WTC11 (cell line): Measurements from ENCODE around the gene BABAM2. TPM values are rescaled to one million over a fixed set of nuclear protein-coding genes. Genes with fewer than 3 reads are reported as not detected.
"Not testable (repeated sequence)": the region's sequence is repeated elsewhere in the genome, so short reads cannot be mapped to it uniquely, and the experiment has no call there.

Experiments used
- ATAC-seq: fragments of 200-7000 bp; cut with Tn5 transposase; 2 replicates; pipeline ENCODE4 v1.10.0; 2021; ENCODE audit warnings: mild to moderate bottlenecking, moderate library complexity
- CTCF ChIA-PET: fragments of 300-600 bp; sonication (Branson Sonifier 250); formaldehyde crosslinking; loops from one replicate; lab custom pipeline; 2021; ENCODE audit warnings: antibody characterized with exemption; lab: Charles Lee
- POLR2A ChIA-PET: fragments of 350-600 bp; sonication (Branson Sonifier 250); formaldehyde crosslinking; loops from one replicate; lab custom pipeline; 2021; ENCODE audit warnings: antibody characterized with exemption; lab: Charles Lee
- DNase-seq: peaks from one replicate; pipeline ENCODE4 v3.0.0; 2021; ENCODE audit warnings: low spot score
- H3K27ac Mint-ChIP-seq: 2 replicates; pipeline ENCODE4 v1.8.0; 2021; ENCODE audit warnings: mixed read lengths
- H3K27me3 Mint-ChIP-seq: 2 replicates; pipeline ENCODE4 v1.8.0; 2021; ENCODE audit warnings: low read depth, mild to moderate bottlenecking, moderate library complexity, mixed read lengths
- H3K36me3 Mint-ChIP-seq: 2 replicates; pipeline ENCODE4 v1.8.0; 2021; ENCODE audit warnings: mixed read lengths
- H3K4me1 Mint-ChIP-seq: 2 replicates; pipeline ENCODE4 v1.8.0; 2022; ENCODE audit warnings: mixed read lengths
- H3K4me3 Mint-ChIP-seq: 2 replicates; pipeline ENCODE4 v1.8.0; 2021; ENCODE audit warnings: mild to moderate bottlenecking, moderate library complexity, mixed read lengths
- H3K9me3 Mint-ChIP-seq: 2 replicates; pipeline ENCODE4 v1.8.0; 2021; ENCODE audit warnings: mixed read lengths
- ELF4 ChIP-seq: sonication (generic); formaldehyde crosslinking; IDR thresholded peaks from 2 replicates; pipeline ENCODE4 v1.8.1; 2022; ENCODE audit warnings: low read depth, mild to moderate bottlenecking, moderate library complexity, missing genetic modification reagents
- EMX1 ChIP-seq: fragments of 250-450 bp; sonication (Bioruptor Pico); IDR thresholded peaks from 2 replicates; pipeline ENCODE4 v1.8.0; 2021; ENCODE audit warnings: mild to moderate bottlenecking
- ETV6 ChIP-seq: sonication (generic); formaldehyde crosslinking; IDR thresholded peaks from 2 replicates; pipeline ENCODE4 v1.8.1; 2022; ENCODE audit warnings: mild to moderate bottlenecking, missing genetic modification reagents
- FOXJ3 ChIP-seq: sonication (generic); formaldehyde crosslinking; IDR thresholded peaks from 2 replicates; pipeline ENCODE4 v1.9.0; 2021; ENCODE audit warnings: missing genetic modification reagents, mild to moderate bottlenecking, borderline replicate concordance
- GRHL2 ChIP-seq: fragments of 250-450 bp; sonication (Bioruptor Pico); IDR thresholded peaks from 2 replicates; pipeline ENCODE4 v1.8.0; 2022; ENCODE audit warnings: mild to moderate bottlenecking, moderate library complexity; ENCODE audit not compliant: insufficient replicate concordance, severe bottlenecking
- HMGA2 ChIP-seq: fragments of 250-450 bp; sonication (Bioruptor Pico); IDR thresholded peaks from 2 replicates; pipeline ENCODE4 v1.4.0; 2021; ENCODE audit warnings: mild to moderate bottlenecking, moderate library complexity
- MAX ChIP-seq: sonication (generic); formaldehyde crosslinking; IDR thresholded peaks from 2 replicates; pipeline ENCODE4 v1.8.0; 2022; ENCODE audit warnings: mild to moderate bottlenecking, missing genetic modification reagents
- TCF7 ChIP-seq: sonication (generic); formaldehyde crosslinking; IDR thresholded peaks from 2 replicates; pipeline ENCODE4 v1.8.0; 2022; ENCODE audit warnings: mild to moderate bottlenecking, low read depth, missing genetic modification reagents, moderate library complexity
- TEAD4 ChIP-seq: sonication (generic); formaldehyde crosslinking; IDR thresholded peaks from 2 replicates; pipeline ENCODE4 v1.8.0; 2022; ENCODE audit warnings: mild to moderate bottlenecking, missing genetic modification reagents
- TP53 ChIP-seq: sonication (generic); formaldehyde crosslinking; IDR thresholded peaks from 2 replicates; pipeline ENCODE4 v1.8.1; 2023; ENCODE audit warnings: mild to moderate bottlenecking, missing genetic modification reagents
- ZNF121 ChIP-seq: sonication (generic); formaldehyde crosslinking; IDR thresholded peaks from 2 replicates; pipeline ENCODE4 v1.8.0; 2023; ENCODE audit warnings: missing genetic modification reagents
- ZNF263 ChIP-seq: sonication (generic); formaldehyde crosslinking; IDR thresholded peaks from 2 replicates; pipeline ENCODE4 v1.8.1; 2022; ENCODE audit warnings: low read depth, mild to moderate bottlenecking, moderate library complexity, missing genetic modification reagents
- total RNA-seq: library from RNA; stranded (reverse); gene quantifications from 3 replicates; pipeline ENCODE4 v1.2.3, GENCODE V29; 2021
- TF ChIP-seq, protein P1 (sequence below): sonication (generic); formaldehyde crosslinking; IDR thresholded peaks from 2 replicates; pipeline ENCODE4 v1.8.1; 2022; ENCODE audit warnings: mild to moderate bottlenecking, moderate library complexity, missing genetic modification reagents
- TF ChIP-seq, protein P2 (sequence below): sonication (generic); formaldehyde crosslinking; IDR thresholded peaks from 2 replicates; pipeline ENCODE4 v1.8.0; 2023; ENCODE audit warnings: missing genetic modification reagents
- TF ChIP-seq, protein P3 (sequence below): sonication (generic); formaldehyde crosslinking; IDR thresholded peaks from 2 replicates; pipeline ENCODE4 v1.8.0; 2023; ENCODE audit warnings: missing genetic modification reagents, mild to moderate bottlenecking, borderline replicate concordance

Gene BABAM2
- total RNA-seq, 1 experiment from 2014 or later, result 16.5 TPM

DNA sequence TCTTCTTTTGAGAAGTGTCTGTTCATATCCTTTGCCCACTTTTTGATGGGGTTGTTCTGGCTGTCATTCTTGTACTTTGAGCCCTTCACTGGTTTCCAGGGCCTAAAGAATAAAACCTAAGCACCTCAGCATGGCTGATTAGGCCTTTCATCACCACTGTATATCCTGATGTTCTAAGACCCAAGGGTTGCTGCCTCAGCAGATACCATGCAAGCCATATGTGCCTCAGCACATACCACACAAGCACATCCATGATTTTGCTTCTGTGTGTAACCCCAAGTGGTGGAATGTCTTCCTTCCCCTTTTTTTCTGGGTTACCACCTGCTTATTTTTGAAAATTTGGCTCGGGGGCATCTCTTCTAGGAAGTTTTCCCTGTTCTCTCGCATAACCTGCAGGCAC lies 11.7 kb upstream of the BABAM2 start:
- Mint-ChIP-seq H3K4me3 (no peak overlapping the region), H3K27ac (no peak overlapping the region), H3K9me3 (peaks cover 26% of the 10 kb centered on the region), H3K27me3 (peaks cover 6% of the 10 kb centered on the region), H3K36me3 (no peaks in the 10 kb centered on the region), H3K4me1 (no peaks in the 10 kb centered on the region)
- DNase-seq (no peak), ATAC-seq (no peak)
- ChIA-PET CTCF (no interaction called here), POLR2A (no interaction called here)
- TF ChIP-seq EMX1 (no peak), TEAD4 (CRISPR knock-in tag) (no peak), ZNF263 (no peak), MAX (no peak), HMGA2 (CRISPR knock-in tag) (no peak), ZNF121 (CRISPR knock-in tag) (no peak), FOXJ3 (no peak), ETV6 (CRISPR knock-in tag) (no peak), TCF7 (CRISPR knock-in tag) (no peak), GRHL2 (CRISPR knock-in tag) (no peak), TP53 (CRISPR knock-in tag) (no peak), ELF4 (CRISPR knock-in tag) (no peak)
- TF ChIP-seq, protein P1, sequence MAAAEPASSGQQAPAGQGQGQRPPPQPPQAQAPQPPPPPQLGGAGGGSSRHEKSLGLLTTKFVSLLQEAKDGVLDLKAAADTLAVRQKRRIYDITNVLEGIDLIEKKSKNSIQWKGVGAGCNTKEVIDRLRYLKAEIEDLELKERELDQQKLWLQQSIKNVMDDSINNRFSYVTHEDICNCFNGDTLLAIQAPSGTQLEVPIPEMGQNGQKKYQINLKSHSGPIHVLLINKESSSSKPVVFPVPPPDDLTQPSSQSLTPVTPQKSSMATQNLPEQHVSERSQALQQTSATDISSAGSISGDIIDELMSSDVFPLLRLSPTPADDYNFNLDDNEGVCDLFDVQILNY (CRISPR knock-in tag), result no peak
- TF ChIP-seq, protein P2, sequence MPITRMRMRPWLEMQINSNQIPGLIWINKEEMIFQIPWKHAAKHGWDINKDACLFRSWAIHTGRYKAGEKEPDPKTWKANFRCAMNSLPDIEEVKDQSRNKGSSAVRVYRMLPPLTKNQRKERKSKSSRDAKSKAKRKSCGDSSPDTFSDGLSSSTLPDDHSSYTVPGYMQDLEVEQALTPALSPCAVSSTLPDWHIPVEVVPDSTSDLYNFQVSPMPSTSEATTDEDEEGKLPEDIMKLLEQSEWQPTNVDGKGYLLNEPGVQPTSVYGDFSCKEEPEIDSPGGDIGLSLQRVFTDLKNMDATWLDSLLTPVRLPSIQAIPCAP (CRISPR knock-in tag), result no peak
- TF ChIP-seq, protein P3, sequence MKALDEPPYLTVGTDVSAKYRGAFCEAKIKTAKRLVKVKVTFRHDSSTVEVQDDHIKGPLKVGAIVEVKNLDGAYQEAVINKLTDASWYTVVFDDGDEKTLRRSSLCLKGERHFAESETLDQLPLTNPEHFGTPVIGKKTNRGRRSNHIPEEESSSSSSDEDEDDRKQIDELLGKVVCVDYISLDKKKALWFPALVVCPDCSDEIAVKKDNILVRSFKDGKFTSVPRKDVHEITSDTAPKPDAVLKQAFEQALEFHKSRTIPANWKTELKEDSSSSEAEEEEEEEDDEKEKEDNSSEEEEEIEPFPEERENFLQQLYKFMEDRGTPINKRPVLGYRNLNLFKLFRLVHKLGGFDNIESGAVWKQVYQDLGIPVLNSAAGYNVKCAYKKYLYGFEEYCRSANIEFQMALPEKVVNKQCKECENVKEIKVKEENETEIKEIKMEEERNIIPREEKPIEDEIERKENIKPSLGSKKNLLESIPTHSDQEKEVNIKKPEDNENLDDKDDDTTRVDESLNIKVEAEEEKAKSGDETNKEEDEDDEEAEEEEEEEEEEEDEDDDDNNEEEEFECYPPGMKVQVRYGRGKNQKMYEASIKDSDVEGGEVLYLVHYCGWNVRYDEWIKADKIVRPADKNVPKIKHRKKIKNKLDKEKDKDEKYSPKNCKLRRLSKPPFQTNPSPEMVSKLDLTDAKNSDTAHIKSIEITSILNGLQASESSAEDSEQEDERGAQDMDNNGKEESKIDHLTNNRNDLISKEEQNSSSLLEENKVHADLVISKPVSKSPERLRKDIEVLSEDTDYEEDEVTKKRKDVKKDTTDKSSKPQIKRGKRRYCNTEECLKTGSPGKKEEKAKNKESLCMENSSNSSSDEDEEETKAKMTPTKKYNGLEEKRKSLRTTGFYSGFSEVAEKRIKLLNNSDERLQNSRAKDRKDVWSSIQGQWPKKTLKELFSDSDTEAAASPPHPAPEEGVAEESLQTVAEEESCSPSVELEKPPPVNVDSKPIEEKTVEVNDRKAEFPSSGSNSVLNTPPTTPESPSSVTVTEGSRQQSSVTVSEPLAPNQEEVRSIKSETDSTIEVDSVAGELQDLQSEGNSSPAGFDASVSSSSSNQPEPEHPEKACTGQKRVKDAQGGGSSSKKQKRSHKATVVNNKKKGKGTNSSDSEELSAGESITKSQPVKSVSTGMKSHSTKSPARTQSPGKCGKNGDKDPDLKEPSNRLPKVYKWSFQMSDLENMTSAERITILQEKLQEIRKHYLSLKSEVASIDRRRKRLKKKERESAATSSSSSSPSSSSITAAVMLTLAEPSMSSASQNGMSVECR (CRISPR knock-in tag), result no peak

DNA sequence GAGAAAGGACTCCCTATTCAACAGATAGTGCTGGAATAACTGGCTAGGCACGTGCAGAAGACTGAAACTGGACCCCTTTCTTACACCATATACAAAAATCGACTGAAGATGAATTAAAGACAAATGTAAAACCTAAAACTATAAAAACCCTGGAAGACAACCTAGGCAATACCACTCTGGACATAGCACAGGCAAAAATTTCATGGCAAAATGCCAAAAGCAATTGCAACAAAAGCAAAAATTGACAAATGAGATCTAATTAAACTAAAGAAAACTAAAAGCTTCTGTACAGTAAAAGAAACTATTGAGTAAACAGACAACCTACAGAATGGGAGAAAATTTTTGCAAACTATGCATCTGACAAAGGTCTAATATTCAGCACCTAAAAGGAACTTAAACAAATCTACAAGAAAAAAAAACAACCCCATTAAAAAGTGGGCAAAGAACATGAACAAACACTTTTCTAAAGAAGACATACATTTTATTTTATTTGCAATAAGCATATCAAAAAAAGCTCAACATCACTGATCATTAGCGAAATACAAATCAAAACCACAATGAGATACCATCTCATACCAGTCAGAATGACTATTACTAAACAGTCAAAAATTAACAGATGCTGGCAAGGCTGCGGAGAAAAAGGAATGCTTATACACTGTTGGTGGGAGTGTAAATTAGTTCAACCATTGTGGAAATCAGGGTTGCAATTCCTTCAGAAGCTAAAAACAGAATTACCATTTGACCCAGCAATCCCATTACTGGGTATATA lies 8.5 kb upstream of the BABAM2 start:
- DNase-seq, H3K27ac Mint-ChIP-seq, H3K4me3 Mint-ChIP-seq, H3K4me1 Mint-ChIP-seq, POLR2A ChIA-PET, H3K36me3 Mint-ChIP-seq, ATAC-seq, H3K27me3 Mint-ChIP-seq, CTCF ChIA-PET: not testable (repeated sequence)
- H3K9me3 Mint-ChIP-seq, result peaks cover 14% of the 10 kb centered on the region

- POLR2A ChIA-PET, result not testable (repeated sequence)
These were observed 8.0 kb upstream of the BABAM2 start for GRCh38 chr2:27882584-27882922.

More at GRCh38 chr2:27882584-27882922, 8.0 kb upstream of the BABAM2 start:
- H3K27ac Mint-ChIP-seq, CTCF ChIA-PET, H3K4me3 Mint-ChIP-seq, H3K27me3 Mint-ChIP-seq, ATAC-seq, DNase-seq, H3K36me3 Mint-ChIP-seq, H3K4me1 Mint-ChIP-seq: not testable (repeated sequence)
- H3K9me3 Mint-ChIP-seq, result peaks cover 12% of the 10 kb centered on the region
